ENCODE data around the gene AADACL2.
"Not testable (repeated sequence)": the region's sequence is repeated elsewhere in the genome, so short reads cannot be mapped to it uniquely, and the experiment has no call there.

AADACL2 gene

DNA sequence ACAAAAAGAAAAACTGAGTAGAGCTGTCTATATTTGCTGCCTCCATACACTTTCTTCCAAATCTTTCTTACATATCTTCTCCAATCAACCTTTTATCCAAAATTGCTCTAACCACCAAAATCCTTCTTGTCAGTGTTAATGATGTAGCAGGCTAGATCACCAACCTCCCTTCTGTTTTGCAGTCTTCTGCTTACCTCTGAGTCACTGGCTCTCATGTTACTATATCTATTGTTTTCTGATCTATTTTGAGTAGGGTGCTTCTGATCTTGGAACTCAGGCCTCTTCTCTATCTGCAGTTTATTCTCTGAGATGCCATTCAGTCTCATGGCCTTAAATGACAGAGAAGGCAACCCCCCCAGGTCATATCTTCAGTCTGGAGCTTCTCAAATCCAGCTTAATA, 53.9 kb downstream of the AADACL2 start:
- Histone ChIP-seq H4K20me1 (ENCODE audit: insufficient read depth, low read length, poor library complexity, severe bottlenecking) (no peaks in the 10 kb centered on the region), H3F3A (ENCODE audit: low read depth) (no peaks in the 10 kb centered on the region), H3K4me1 (ENCODE audit: insufficient read depth, low read length, poor library complexity, severe bottlenecking) (no peaks in the 10 kb centered on the region), H3K27me3 (ENCODE audit: insufficient read depth, low read length, poor library complexity, severe bottlenecking) (no peaks in the 10 kb centered on the region), H3K9me3 (ENCODE audit: insufficient read depth, low read depth, low read length) (no peaks in the 10 kb centered on the region), H2AFZ (ENCODE audit: low read length) (no peak overlapping the region), H3K4me2 (ENCODE audit: low read depth, low read length, poor library complexity, severe bottlenecking) (no peak overlapping the region), H3K4me3 (ENCODE audit: low read length, poor library complexity, severe bottlenecking) (no peak overlapping the region), H3K79me2 (ENCODE audit: insufficient read depth, low read length) (no peaks in the 10 kb centered on the region), H3K9ac (ENCODE audit: low read depth, low read length, poor library complexity, severe bottlenecking) (no peak overlapping the region), H3K36me3 (ENCODE audit: insufficient read depth, low read length) (no peaks in the 10 kb centered on the region), H3K9me2 (replicated peaks; ENCODE audit: low read depth, low read length) (no peaks in the 10 kb centered on the region)
- TF ChIP-seq EZH2phosphoT487 (IDR thresholded peaks at IDR 0.05; ENCODE audit: borderline replicate concordance): no peak
- TF ChIP-seq, protein P1, sequence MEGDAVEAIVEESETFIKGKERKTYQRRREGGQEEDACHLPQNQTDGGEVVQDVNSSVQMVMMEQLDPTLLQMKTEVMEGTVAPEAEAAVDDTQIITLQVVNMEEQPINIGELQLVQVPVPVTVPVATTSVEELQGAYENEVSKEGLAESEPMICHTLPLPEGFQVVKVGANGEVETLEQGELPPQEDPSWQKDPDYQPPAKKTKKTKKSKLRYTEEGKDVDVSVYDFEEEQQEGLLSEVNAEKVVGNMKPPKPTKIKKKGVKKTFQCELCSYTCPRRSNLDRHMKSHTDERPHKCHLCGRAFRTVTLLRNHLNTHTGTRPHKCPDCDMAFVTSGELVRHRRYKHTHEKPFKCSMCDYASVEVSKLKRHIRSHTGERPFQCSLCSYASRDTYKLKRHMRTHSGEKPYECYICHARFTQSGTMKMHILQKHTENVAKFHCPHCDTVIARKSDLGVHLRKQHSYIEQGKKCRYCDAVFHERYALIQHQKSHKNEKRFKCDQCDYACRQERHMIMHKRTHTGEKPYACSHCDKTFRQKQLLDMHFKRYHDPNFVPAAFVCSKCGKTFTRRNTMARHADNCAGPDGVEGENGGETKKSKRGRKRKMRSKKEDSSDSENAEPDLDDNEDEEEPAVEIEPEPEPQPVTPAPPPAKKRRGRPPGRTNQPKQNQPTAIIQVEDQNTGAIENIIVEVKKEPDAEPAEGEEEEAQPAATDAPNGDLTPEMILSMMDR (conservative IDR thresholded peaks at IDR 0.05; ENCODE audit: low read length): no peak

- Histone ChIP-seq H3K4me2 (ENCODE audit: low read depth, low read length, poor library complexity, severe bottlenecking) (no peak overlapping the region), H3K79me2 (ENCODE audit: insufficient read depth, low read length) (no peaks in the 10 kb centered on the region), H3K36me3 (ENCODE audit: insufficient read depth, low read length) (no peaks in the 10 kb centered on the region), H3F3A (ENCODE audit: low read depth) (no peaks in the 10 kb centered on the region), H3K9ac (ENCODE audit: low read depth, low read length, poor library complexity, severe bottlenecking) (no peak overlapping the region), H3K27me3 (ENCODE audit: insufficient read depth, low read length, poor library complexity, severe bottlenecking) (no peaks in the 10 kb centered on the region), H3K9me3 (ENCODE audit: insufficient read depth, low read depth, low read length) (no peaks in the 10 kb centered on the region), H2AFZ (ENCODE audit: low read length) (no peak overlapping the region), H3K4me1 (ENCODE audit: insufficient read depth, low read length, poor library complexity, severe bottlenecking) (no peaks in the 10 kb centered on the region), H3K4me3 (ENCODE audit: low read length, poor library complexity, severe bottlenecking) (no peak overlapping the region), H4K20me1 (ENCODE audit: insufficient read depth, low read length, poor library complexity, severe bottlenecking) (no peaks in the 10 kb centered on the region), H3K9me2 (replicated peaks; ENCODE audit: low read depth, low read length) (no peaks in the 10 kb centered on the region)
- TF ChIP-seq, protein P1 (conservative IDR thresholded peaks at IDR 0.05; ENCODE audit: low read length): no peak
- no peak for TF ChIP-seq EZH2phosphoT487 (IDR thresholded peaks at IDR 0.05; ENCODE audit: borderline replicate concordance)
Measured at GRCh38 chr3:151788401-151788800, 54.7 kb downstream of the AADACL2 start.

- TF ChIP-seq, protein P1 (conservative IDR thresholded peaks at IDR 0.05; ENCODE audit: low read length): no peak
- TF ChIP-seq EZH2phosphoT487 (IDR thresholded peaks at IDR 0.05; ENCODE audit: borderline replicate concordance): no peak
- no peaks in the 10 kb centered on the region for H3K79me2 ChIP-seq (ENCODE audit: insufficient read depth, low read length)
- no peaks in the 10 kb centered on the region for H4K20me1 ChIP-seq (ENCODE audit: insufficient read depth, low read length, poor library complexity, severe bottlenecking)
- H3K4me2 ChIP-seq (ENCODE audit: low read depth, low read length, poor library complexity, severe bottlenecking): no peak overlapping the region
- no peak overlapping the region for H3K9ac ChIP-seq (ENCODE audit: low read depth, low read length, poor library complexity, severe bottlenecking)
- no peak overlapping the region for H3K4me3 ChIP-seq (ENCODE audit: low read length, poor library complexity, severe bottlenecking)
- no peaks in the 10 kb centered on the region for H3K27me3 ChIP-seq (ENCODE audit: insufficient read depth, low read length, poor library complexity, severe bottlenecking)
- no peaks in the 10 kb centered on the region for H3F3A ChIP-seq (ENCODE audit: low read depth)
- H3K36me3 ChIP-seq (ENCODE audit: insufficient read depth, low read length): no peaks in the 10 kb centered on the region
- H3K9me3 ChIP-seq (ENCODE audit: insufficient read depth, low read depth, low read length): no peaks in the 10 kb centered on the region
- no peaks in the 10 kb centered on the region for H3K4me1 ChIP-seq (ENCODE audit: insufficient read depth, low read length, poor library complexity, severe bottlenecking)
- no peaks in the 10 kb centered on the region for H3K9me2 ChIP-seq (replicated peaks; ENCODE audit: low read depth, low read length)
- no peak overlapping the region for H2AFZ ChIP-seq (ENCODE audit: low read length)
Measured at GRCh38 chr3:151789853-151790463, 56.2 kb downstream of the AADACL2 start.

GRCh38 chr3:151790763-151791162, 57.0 kb downstream of the AADACL2 start:
- H3K9me3 ChIP-seq (ENCODE audit: insufficient read depth, low read depth, low read length); H3K27me3 ChIP-seq (ENCODE audit: insufficient read depth, low read length, poor library complexity, severe bottlenecking); H4K20me1 ChIP-seq (ENCODE audit: insufficient read depth, low read length, poor library complexity, severe bottlenecking); H3K9ac ChIP-seq (ENCODE audit: low read depth, low read length, poor library complexity, severe bottlenecking); H2AFZ ChIP-seq (ENCODE audit: low read length); H3K79me2 ChIP-seq (ENCODE audit: insufficient read depth, low read length); H3K4me1 ChIP-seq (ENCODE audit: insufficient read depth, low read length, poor library complexity, severe bottlenecking); H3K4me2 ChIP-seq (ENCODE audit: low read depth, low read length, poor library complexity, severe bottlenecking); H3K4me3 ChIP-seq (ENCODE audit: low read length, poor library complexity, severe bottlenecking); H3K36me3 ChIP-seq (ENCODE audit: insufficient read depth, low read length); H3F3A ChIP-seq (ENCODE audit: low read depth); H3K9me2 ChIP-seq (replicated peaks; ENCODE audit: low read depth, low read length): not testable (repeated sequence)

Measured in Loucy (cell line).